ENCODE measurements around the gene KANK3.
A peak's percentile ranks its signal among the peaks of the same experiment; 100 is the strongest.

KANK3 gene

GRCh38 chr19:8332976-8333766 is 9.9 kb downstream of the KANK3 start:
- H3K36me3 ChIP-seq (ENCODE audit: control insufficient read depth, insufficient read depth, low read length): no peaks in the 10 kb centered on the region
- H3K4me3 ChIP-seq (ENCODE audit: low read length): no peak overlapping the region
- H3K4me1 ChIP-seq (ENCODE audit: control insufficient read depth, insufficient read depth, low read length): peaks cover 22% of the 10 kb centered on the region
- no peaks in the 10 kb centered on the region for H3K9me3 ChIP-seq (ENCODE audit: control insufficient read depth, low read length)
- H3K27me3 ChIP-seq (ENCODE audit: control insufficient read depth, insufficient read depth, low read length): peaks cover 51% of the 10 kb centered on the region
- H3K9ac ChIP-seq (ENCODE audit: low read length): no peak overlapping the region

- Histone ChIP-seq H3K27me3 (ENCODE audit: control insufficient read depth, insufficient read depth, low read length) (peaks cover 43% of the 10 kb centered on the region), H3K9ac (ENCODE audit: low read length) (no peak overlapping the region), H3K4me1 (ENCODE audit: control insufficient read depth, insufficient read depth, low read length) (peaks cover 19% of the 10 kb centered on the region), H3K4me3 (ENCODE audit: low read length) (no peak overlapping the region), H3K9me3 (ENCODE audit: control insufficient read depth, low read length) (no peaks in the 10 kb centered on the region), H3K36me3 (ENCODE audit: control insufficient read depth, insufficient read depth, low read length) (no peaks in the 10 kb centered on the region)
These were observed 11.7 kb downstream of the KANK3 start for GRCh38 chr19:8331263-8331845.

- H3K4me3 ChIP-seq (ENCODE audit: low read length): no peak overlapping the region
- peaks cover 34% of the 10 kb centered on the region for H3K27me3 ChIP-seq (ENCODE audit: control insufficient read depth, insufficient read depth, low read length)
- no peaks in the 10 kb centered on the region for H3K36me3 ChIP-seq (ENCODE audit: control insufficient read depth, insufficient read depth, low read length)
- no peaks in the 10 kb centered on the region for H3K9me3 ChIP-seq (ENCODE audit: control insufficient read depth, low read length)
- peaks cover 19% of the 10 kb centered on the region for H3K4me1 ChIP-seq (ENCODE audit: control insufficient read depth, insufficient read depth, low read length)
- no peak overlapping the region for H3K9ac ChIP-seq (ENCODE audit: low read length)
These were observed 13.1 kb downstream of the KANK3 start for GRCh38 chr19:8329996-8330395.

- Histone ChIP-seq H3K27me3 (ENCODE audit: control insufficient read depth, insufficient read depth, low read length) (peaks cover 4% of the 10 kb centered on the region), H3K4me3 (ENCODE audit: low read length) (no peak overlapping the region), H3K36me3 (ENCODE audit: control insufficient read depth, insufficient read depth, low read length) (no peaks in the 10 kb centered on the region), H3K9ac (ENCODE audit: low read length) (no peak overlapping the region), H3K9me3 (ENCODE audit: control insufficient read depth, low read length) (no peaks in the 10 kb centered on the region), H3K4me1 (ENCODE audit: control insufficient read depth, insufficient read depth, low read length) (peaks cover 17% of the 10 kb centered on the region)
These were observed 17.6 kb downstream of the KANK3 start for GRCh38 chr19:8325454-8325853.

- Histone ChIP-seq H3K36me3 (ENCODE audit: control insufficient read depth, insufficient read depth, low read length) (no peaks in the 10 kb centered on the region), H3K9ac (ENCODE audit: low read length) (no peak overlapping the region), H3K4me3 (ENCODE audit: low read length) (no peak overlapping the region), H3K4me1 (ENCODE audit: control insufficient read depth, insufficient read depth, low read length) (peaks cover 24% of the 10 kb centered on the region), H3K27me3 (ENCODE audit: control insufficient read depth, insufficient read depth, low read length) (peaks cover 4% of the 10 kb centered on the region), H3K9me3 (ENCODE audit: control insufficient read depth, low read length) (no peaks in the 10 kb centered on the region)
These were observed 18.6 kb downstream of the KANK3 start for GRCh38 chr19:8324186-8325050.

- Histone ChIP-seq H3K36me3 (ENCODE audit: control insufficient read depth, insufficient read depth, low read length) (no peaks in the 10 kb centered on the region), H3K4me1 (ENCODE audit: control insufficient read depth, insufficient read depth, low read length) (peaks cover 24% of the 10 kb centered on the region), H3K9me3 (ENCODE audit: control insufficient read depth, low read length) (no peaks in the 10 kb centered on the region), H3K27me3 (ENCODE audit: control insufficient read depth, insufficient read depth, low read length) (peaks cover 4% of the 10 kb centered on the region), H3K9ac (ENCODE audit: low read length) (no peak overlapping the region), H3K4me3 (ENCODE audit: low read length) (no peak overlapping the region)
These were observed 19.3 kb downstream of the KANK3 start for GRCh38 chr19:8323781-8324185.

- Histone ChIP-seq H3K4me1 (ENCODE audit: control insufficient read depth, insufficient read depth, low read length) (peaks cover 24% of the 10 kb centered on the region), H3K27me3 (ENCODE audit: control insufficient read depth, insufficient read depth, low read length) (peaks cover 4% of the 10 kb centered on the region), H3K9ac (ENCODE audit: low read length) (peak overlapping the region; percentile 98)
These were observed 20.4 kb downstream of the KANK3 start for GRCh38 chr19:8322638-8322997.

GRCh38 chr19:8321986-8322637 is 20.9 kb downstream of the KANK3 start:
- Histone ChIP-seq H3K4me3 (ENCODE audit: low read length) (peak overlapping the region; percentile 92), H3K9me3 (ENCODE audit: control insufficient read depth, low read length) (no peaks in the 10 kb centered on the region), H3K4me1 (ENCODE audit: control insufficient read depth, insufficient read depth, low read length) (peaks cover 24% of the 10 kb centered on the region), H3K27me3 (ENCODE audit: control insufficient read depth, insufficient read depth, low read length) (peaks cover 3% of the 10 kb centered on the region), H3K9ac (ENCODE audit: low read length) (peak overlapping the region; percentile 98), H3K36me3 (ENCODE audit: control insufficient read depth, insufficient read depth, low read length) (no peaks in the 10 kb centered on the region)

More at GRCh38 chr19:8322638-8322997, 20.4 kb downstream of the KANK3 start:
- no peaks in the 10 kb centered on the region for H3K9me3 ChIP-seq (ENCODE audit: control insufficient read depth, low read length)
- H3K36me3 ChIP-seq (ENCODE audit: control insufficient read depth, insufficient read depth, low read length): no peaks in the 10 kb centered on the region
- H3K4me3 ChIP-seq (ENCODE audit: low read length): peak overlapping the region; percentile 92

- Histone ChIP-seq H3K27me3 (ENCODE audit: control insufficient read depth, insufficient read depth, low read length) (no peaks in the 10 kb centered on the region), H3K4me3 (ENCODE audit: low read length) (peak within 1 kb of the TSS; percentile 99), H3K4me1 (ENCODE audit: control insufficient read depth, insufficient read depth, low read length) (peaks cover 24% of the 10 kb centered on the region), H3K36me3 (ENCODE audit: control insufficient read depth, insufficient read depth, low read length) (no peaks in the 10 kb centered on the region), H3K9me3 (ENCODE audit: control insufficient read depth, low read length) (no peaks in the 10 kb centered on the region), H3K9ac (ENCODE audit: low read length) (peak within 1 kb of the TSS; percentile 98)
These were observed 21.7 kb downstream of the KANK3 start, which contains the start of the genes NDUFA7 and RPS28 for GRCh38 chr19:8321067-8321985. NDUFA7 (minus strand) TSS chr19:8321375; CDS start chr19:8321358, 17 bp downstream. RPS28 (plus strand) TSS chr19:8321496; CDS start chr19:8321531, 35 bp downstream.

GRCh38 chr19:8320564-8321066 is 22.4 kb downstream of the KANK3 start:
- Histone ChIP-seq H3K9ac (ENCODE audit: low read length) (peak overlapping the region; percentile 98), H3K36me3 (ENCODE audit: control insufficient read depth, insufficient read depth, low read length) (no peaks in the 10 kb centered on the region), H3K4me3 (ENCODE audit: low read length) (peak overlapping the region; percentile 99), H3K27me3 (ENCODE audit: control insufficient read depth, insufficient read depth, low read length) (no peaks in the 10 kb centered on the region), H3K4me1 (ENCODE audit: control insufficient read depth, insufficient read depth, low read length) (peaks cover 24% of the 10 kb centered on the region), H3K9me3 (ENCODE audit: control insufficient read depth, low read length) (no peaks in the 10 kb centered on the region)

Measured in mucosa of stomach (tissue), 1 donor.